NCI-H1436 (cell line): ENCODE measurements around the gene TXNDC2.

Experiments used
- DNase-seq: peaks from one replicate; lab custom pipeline; 2025; lab: John Stamatoyannopoulos, UW

Gene TXNDC2

GRCh38 chr18:9913526-9914333 lies 28.0 kb downstream of the TXNDC2 start, which contains the start of gene VAPA:
Gene VAPA, plus strand, starts transcription at chr18:9914016. Its CDS starts 241 bp downstream, at chr18:9914257.
- peak; percentile 92 for DNase-seq

GRCh38 chr18:9914334-9914583 lies 28.5 kb downstream of the TXNDC2 start:
- no peak for DNase-seq

GRCh38 chr18:9914584-9915290 lies 29.0 kb downstream of the TXNDC2 start:
- peak; percentile 8 for DNase-seq

- no peak for DNase-seq
Observed at GRCh38 chr18:9915291-9916076, 29.7 kb downstream of the TXNDC2 start.

- no peak for DNase-seq
Observed at GRCh38 chr18:9916077-9916639, 30.4 kb downstream of the TXNDC2 start.

- DNase-seq: no peak
Observed at GRCh38 chr18:9916808-9917207, 31.0 kb downstream of the TXNDC2 start.

GRCh38 chr18:9918016-9918680 lies 32.4 kb downstream of the TXNDC2 start:
- no peak for DNase-seq

- no peak for DNase-seq
Observed at GRCh38 chr18:9919564-9920232, 33.9 kb downstream of the TXNDC2 start.

GRCh38 chr18:9922592-9923311 lies 37.0 kb downstream of the TXNDC2 start:
- no peak for DNase-seq

GRCh38 chr18:9924371-9924943 lies 38.7 kb downstream of the TXNDC2 start:
- DNase-seq: no peak

GRCh38 chr18:9925369-9925768 lies 39.6 kb downstream of the TXNDC2 start:
- no peak for DNase-seq

- DNase-seq: no peak
Observed at GRCh38 chr18:9925795-9926194, 40.0 kb downstream of the TXNDC2 start.

GRCh38 chr18:9926223-9926894 lies 40.6 kb downstream of the TXNDC2 start:
- no peak for DNase-seq

GRCh38 chr18:9926977-9927376 lies 41.2 kb downstream of the TXNDC2 start:
- DNase-seq: no peak

GRCh38 chr18:9927392-9928063 lies 41.8 kb downstream of the TXNDC2 start:
- DNase-seq: no peak

- no peak for DNase-seq
Observed at GRCh38 chr18:9928646-9929259, 43.0 kb downstream of the TXNDC2 start.

- no peak for DNase-seq
Observed at GRCh38 chr18:9930299-9930884, 44.6 kb downstream of the TXNDC2 start.

- no peak for DNase-seq
Observed at GRCh38 chr18:9931146-9931545, 45.4 kb downstream of the TXNDC2 start.
